Activated T-helper 1 cell treated with anti-CD3 and anti-CD28 coated beads, Interleukin-12 subunit alpha, Interleukin-12 subunit beta, Interleukin-2, Interleukin-4 antibody, amounts not matched to agents 30 ng/mL and 10 ng/mL and 1 ng/mL, durations not matched to agents 14 hours and 24 hours and 36 hours (primary cell): ENCODE data around the gene RRN3. TPM values are rescaled to one million over a fixed set of nuclear protein-coding genes. Genes with fewer than 3 reads are reported as not detected.
A peak's percentile ranks its signal among the peaks of the same experiment; 100 is the strongest.
"Not testable (repeated sequence)": the region's sequence is repeated elsewhere in the genome, so short reads cannot be mapped to it uniquely, and the experiment has no call there.

Source experiments
- DNase-seq: peaks from one replicate; pipeline ENCODE4 v3.0.0; 2021; ENCODE audit warnings: low spot score
- H3K27ac Mint-ChIP-seq: one replicate; pipeline ENCODE4 v1.8.0; 2021; ENCODE audit warnings: mild to moderate bottlenecking, mixed read lengths
- H3K27me3 Mint-ChIP-seq: one replicate; pipeline ENCODE4 v1.8.0; 2022; ENCODE audit warnings: mild to moderate bottlenecking, moderate library complexity, mixed read lengths; ENCODE audit not compliant: insufficient read depth
- H3K36me3 Mint-ChIP-seq: one replicate; pipeline ENCODE4 v1.8.0; 2021; ENCODE audit warnings: low read depth, mixed read lengths
- H3K4me1 Mint-ChIP-seq: one replicate; pipeline ENCODE4 v1.8.0; 2021; ENCODE audit warnings: low read depth, mixed read lengths
- H3K4me3 Mint-ChIP-seq: one replicate; pipeline ENCODE4 v1.8.0; 2021; ENCODE audit warnings: mild to moderate bottlenecking, moderate library complexity, mixed read lengths
- H3K9me3 Mint-ChIP-seq: one replicate; pipeline ENCODE4 v1.8.0; 2021; ENCODE audit warnings: mixed read lengths
- intact Hi-C: fragments of 100-400 bp; cut with micrococcal nuclease; formaldehyde crosslinking; loops from one replicate; pipeline ENCODE4 v1.15.1; 2024
- total RNA-seq: library from RNA; stranded (reverse); gene quantifications from 2 replicates; pipeline ENCODE4 v1.2.3, GENCODE V29; 2022

RRN3 gene
- total RNA-seq, 1 donor from 2014 or later, result 36.1 TPM

DNA sequence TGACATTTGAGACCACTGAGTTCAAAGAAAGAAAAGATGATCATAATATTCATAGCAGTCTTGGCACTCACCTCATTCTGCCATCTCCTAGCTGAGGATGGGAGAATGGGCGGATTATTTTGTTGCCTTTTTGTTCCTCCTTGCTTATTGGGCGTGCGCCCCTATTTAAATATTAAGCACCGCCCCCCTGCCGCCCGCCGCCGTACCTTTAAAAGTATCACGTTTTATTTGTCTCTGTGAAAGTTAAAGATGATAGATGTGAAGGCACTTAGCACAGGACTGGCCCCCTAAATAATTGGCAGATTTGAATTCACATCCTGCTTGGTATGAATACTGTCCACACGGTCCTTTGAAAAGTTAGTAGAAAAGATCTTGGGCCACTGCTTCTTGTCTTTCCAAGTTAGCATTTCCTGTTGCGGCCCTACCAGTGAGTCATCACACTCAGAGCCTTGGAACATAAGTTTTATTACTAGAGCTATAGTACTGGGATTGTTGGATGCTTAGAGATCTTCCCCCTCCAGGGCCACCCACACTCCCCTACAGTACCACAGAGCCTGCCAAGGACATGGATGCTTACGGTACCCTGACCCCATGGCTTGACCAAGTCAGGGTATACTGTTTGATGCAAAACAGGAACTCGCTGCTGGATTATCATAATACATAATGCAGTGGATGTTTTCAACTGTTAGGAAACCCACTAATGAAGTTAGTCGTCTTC, 68.7 kb downstream of the RRN3 start:
- H3K27ac Mint-ChIP-seq, intact Hi-C loops, H3K27me3 Mint-ChIP-seq, DNase-seq, H3K4me3 Mint-ChIP-seq, H3K9me3 Mint-ChIP-seq: not testable (repeated sequence)
- H3K36me3 Mint-ChIP-seq, result peaks cover 25% of the 10 kb centered on the region
- peaks cover 19% of the 10 kb centered on the region for H3K4me1 Mint-ChIP-seq

GRCh38 chr16:15024858-15025199, 69.2 kb downstream of the RRN3 start:
- not testable (repeated sequence) for H3K9me3 Mint-ChIP-seq

DNA sequence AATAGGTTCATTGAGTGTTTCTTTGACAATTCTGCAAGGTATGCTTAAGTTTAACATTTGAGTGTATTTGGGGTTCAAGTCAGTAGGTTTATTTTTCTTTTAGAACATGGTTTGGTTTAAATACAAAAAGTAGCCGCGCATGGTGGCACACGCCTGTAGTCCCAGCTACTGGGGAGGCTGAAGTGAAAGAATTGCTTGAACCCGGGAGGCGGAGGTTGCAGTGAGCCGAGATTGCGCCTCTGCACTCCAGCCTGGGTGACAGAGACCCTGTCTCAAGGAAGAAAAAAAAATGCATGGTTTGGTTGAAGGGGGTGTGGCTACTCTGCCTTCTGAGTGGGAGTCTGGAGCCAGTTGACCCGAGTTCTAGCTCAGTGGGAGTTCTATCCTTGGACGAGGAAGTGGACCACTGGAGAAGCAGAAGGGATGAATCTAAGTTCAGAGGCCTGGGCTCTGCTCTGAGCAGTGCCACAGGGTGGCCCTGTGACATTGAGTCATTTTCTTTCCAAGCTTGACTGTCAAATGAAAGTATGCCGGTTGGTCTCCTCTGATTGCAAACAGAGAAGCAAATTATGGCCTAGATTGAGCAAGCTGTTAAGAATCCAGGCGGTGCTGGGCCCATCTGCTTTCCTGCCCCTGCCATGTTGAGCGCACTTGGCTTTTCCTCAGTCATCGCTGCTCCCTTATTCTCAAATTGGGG, 70.5 kb downstream of the RRN3 start:
- Mint-ChIP-seq H3K27ac (peak overlapping the region; percentile 13), H3K36me3 (peaks cover 32% of the 10 kb centered on the region), H3K4me1 (peaks cover 19% of the 10 kb centered on the region)
- H3K9me3 Mint-ChIP-seq, H3K27me3 Mint-ChIP-seq, DNase-seq, intact Hi-C loops, H3K4me3 Mint-ChIP-seq: not testable (repeated sequence)

More at GRCh38 chr16:15024858-15025199, 69.2 kb downstream of the RRN3 start:
- Mint-ChIP-seq H3K4me1 (peaks cover 19% of the 10 kb centered on the region), H3K27ac (peak overlapping the region; percentile 60), H3K36me3 (peaks cover 25% of the 10 kb centered on the region)
- intact Hi-C loops, DNase-seq, H3K4me3 Mint-ChIP-seq, H3K27me3 Mint-ChIP-seq: not testable (repeated sequence)

DNA sequence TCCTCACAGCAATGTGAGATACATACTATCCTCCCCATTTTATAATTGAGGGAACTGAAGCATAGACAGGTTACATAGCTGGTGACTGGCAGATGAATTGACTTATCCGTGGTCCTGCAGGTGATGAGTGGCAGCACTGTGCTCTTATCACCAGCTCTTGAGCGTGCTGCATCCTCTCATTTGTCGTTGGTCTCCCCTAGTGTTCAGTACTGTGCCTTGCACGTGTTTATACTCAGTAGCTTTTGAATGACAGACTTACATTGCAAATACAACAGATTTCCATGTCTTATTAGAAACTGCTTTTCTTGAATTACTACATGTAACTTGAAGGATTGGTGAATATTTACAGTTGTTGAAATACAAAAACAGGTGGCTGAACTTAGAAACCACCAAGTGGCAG, 71.9 kb downstream of the RRN3 start:
- peaks cover 32% of the 10 kb centered on the region for H3K36me3 Mint-ChIP-seq
- peaks cover 19% of the 10 kb centered on the region for H3K4me1 Mint-ChIP-seq
- intact Hi-C loops, result not testable (repeated sequence)

GRCh38 chr16:15021429-15021828, 72.6 kb downstream of the RRN3 start:
- H3K27ac Mint-ChIP-seq, H3K4me3 Mint-ChIP-seq, DNase-seq, H3K27me3 Mint-ChIP-seq, H3K9me3 Mint-ChIP-seq, intact Hi-C loops: not testable (repeated sequence)
- peaks cover 35% of the 10 kb centered on the region for H3K36me3 Mint-ChIP-seq
- H3K4me1 Mint-ChIP-seq, result peaks cover 20% of the 10 kb centered on the region

More for the DNA sequence above, 71.9 kb downstream of the RRN3 start:
- DNase-seq, result peak; percentile 40
- H3K27me3 Mint-ChIP-seq, H3K9me3 Mint-ChIP-seq, H3K4me3 Mint-ChIP-seq, H3K27ac Mint-ChIP-seq: not testable (repeated sequence)

- H3K27me3 Mint-ChIP-seq, H3K4me3 Mint-ChIP-seq, intact Hi-C loops, H3K27ac Mint-ChIP-seq, DNase-seq, H3K9me3 Mint-ChIP-seq: not testable (repeated sequence)
- peaks cover 24% of the 10 kb centered on the region for H3K36me3 Mint-ChIP-seq
- H3K4me1 Mint-ChIP-seq, result peaks cover 16% of the 10 kb centered on the region
Measured at GRCh38 chr16:15016951-15017580, 77.0 kb downstream of the RRN3 start.

GRCh38 chr16:15016354-15016753, 77.7 kb downstream of the RRN3 start:
- H3K4me3 Mint-ChIP-seq, intact Hi-C loops: not testable (repeated sequence)

DNA sequence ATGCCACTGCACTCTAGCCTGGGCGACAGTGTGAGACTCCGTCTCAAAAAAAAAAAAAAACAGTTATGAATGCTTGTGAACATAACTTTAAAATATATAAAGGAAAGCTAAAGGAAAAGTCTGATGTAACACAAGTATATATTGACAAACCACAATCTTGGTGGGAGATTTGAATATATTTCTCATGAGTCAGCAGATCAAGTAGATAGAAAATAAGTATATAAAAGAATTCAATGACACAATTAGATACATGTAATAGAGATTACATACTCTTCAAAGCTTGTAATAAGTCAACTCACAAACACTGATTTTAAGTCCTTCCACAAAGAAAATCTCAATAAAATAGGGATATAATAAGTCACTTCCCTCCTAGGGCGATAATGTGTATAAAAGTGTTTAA, 78.4 kb downstream of the RRN3 start:
- Mint-ChIP-seq H3K36me3 (peaks cover 24% of the 10 kb centered on the region), H3K4me1 (peaks cover 14% of the 10 kb centered on the region)
- H3K27me3 Mint-ChIP-seq, H3K9me3 Mint-ChIP-seq, intact Hi-C loops, H3K27ac Mint-ChIP-seq, H3K4me3 Mint-ChIP-seq, DNase-seq: not testable (repeated sequence)

More at GRCh38 chr16:15016354-15016753, 77.7 kb downstream of the RRN3 start:
- not testable (repeated sequence) for H3K27me3 Mint-ChIP-seq, H3K9me3 Mint-ChIP-seq, H3K27ac Mint-ChIP-seq, DNase-seq
- H3K4me1 Mint-ChIP-seq, result peaks cover 14% of the 10 kb centered on the region
- peaks cover 20% of the 10 kb centered on the region for H3K36me3 Mint-ChIP-seq

DNA sequence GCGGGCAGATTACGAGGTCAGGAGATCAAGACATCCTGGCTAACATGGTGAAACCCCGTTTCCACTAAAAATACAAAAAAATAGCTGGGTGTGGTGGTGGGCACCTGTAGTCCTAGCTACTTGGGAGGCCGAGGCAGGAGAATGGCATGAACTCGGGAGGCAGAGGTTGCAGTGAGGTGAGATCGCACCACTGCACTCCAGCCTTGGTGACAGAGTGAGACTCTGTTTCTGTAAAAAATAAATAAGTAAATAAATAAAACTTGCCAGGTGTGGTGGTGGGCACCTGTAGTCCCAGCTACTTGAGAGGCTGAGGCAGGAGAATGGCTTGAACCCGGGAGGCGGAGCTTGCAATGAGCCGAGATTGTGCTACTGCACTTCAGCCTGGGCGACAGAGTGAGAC, 81.1 kb downstream of the RRN3 start:
- intact Hi-C loops, DNase-seq, H3K9me3 Mint-ChIP-seq, H3K27me3 Mint-ChIP-seq, H3K4me3 Mint-ChIP-seq, H3K27ac Mint-ChIP-seq: not testable (repeated sequence)
- H3K36me3 Mint-ChIP-seq, result peaks cover 26% of the 10 kb centered on the region
- peaks cover 14% of the 10 kb centered on the region for H3K4me1 Mint-ChIP-seq

Other genes with a start within 250 kb of the RRN3 start
- gene NPIPA1, start 156.8 kb downstream of the RRN3 start, total RNA-seq, result 101 and 105 TPM in 2 replicates
- gene PDXDC1, start 119.2 kb downstream of the RRN3 start, total RNA-seq, result 63.6 and 64.3 TPM in 2 replicates
- gene NTAN1, start 38.2 kb downstream of the RRN3 start, total RNA-seq, result 26.6 and 29.3 TPM in 2 replicates